SK-N-SH (cell line): Measurements from ENCODE around the gene SCARF2. TPM values are rescaled to one million over a fixed set of nuclear protein-coding genes. Genes with fewer than 3 reads are reported as not detected.

Source experiments
- CTCF ChIA-PET: fragments of 300-600, 350-600 bp; formaldehyde crosslinking; extraction: SDS; loops from one replicate; lab custom pipeline; 2021; lab: Yijun Ruan, JAX
- POLR2A ChIA-PET: fragments of 350-600 bp; sonication (Branson Sonifier 250); formaldehyde crosslinking; extraction: SDS; loops from one replicate; lab custom pipeline; 2020; ENCODE audit warnings: antibody characterized with exemption, inconsistent platforms; lab: Yijun Ruan, JAX
- DNase-seq: peaks from one replicate; pipeline ENCODE4 v3.0.0; 2012
- H2AFZ ChIP-seq: fragments of 200-600 bp; sonication (generic); 2 replicates; pipeline ENCODE4 v1.8.1; 2016; ENCODE audit warnings: antibody characterized with exemption, mild to moderate bottlenecking, low read depth
- H3F3A ChIP-seq: fragments of 200-600 bp; sonication (generic); replicated peaks from 2 replicates; pipeline ENCODE3; 2016; ENCODE audit warnings: antibody characterized with exemption, mild to moderate bottlenecking; ENCODE audit not compliant: insufficient read depth
- H3K27ac ChIP-seq, 2 experiments: fragments of 200-500 bp in 1 of 2; fragments of 200-600 bp in 1 of 2; sonication (Bioruptor generic) in 1 of 2; sonication (generic), shearing (Covaris generic) in 1 of 2; 2 replicates each; pipeline versions ENCODE4 v1.5.1 to v1.6.1; 2014 to 2016; ENCODE audit warnings: low read depth in 2 of 2, inconsistent platforms in 1 of 2, low read length in 1 of 2, mild to moderate bottlenecking in 1 of 2, mixed read lengths in 1 of 2
- H3K27me3 ChIP-seq: fragments of 200-600 bp; sonication (generic), shearing (Covaris generic); 2 replicates; pipeline ENCODE4 v1.6.1; 2016; ENCODE audit warnings: mixed run types; ENCODE audit not compliant: insufficient read depth
- H3K36me3 ChIP-seq, 2 experiments: fragments of 200-500 bp in 1 of 2; fragments of 200-600 bp in 1 of 2; sonication (Bioruptor generic) in 1 of 2; sonication (generic) in 1 of 2; replicated peaks in 1 of 2; 2 replicates each; pipeline versions ENCODE3 to v1.5.1; 2014 to 2016; ENCODE audit warnings: low read length in 1 of 2, mild to moderate bottlenecking in 1 of 2; ENCODE audit not compliant: insufficient read depth in 2 of 2, control insufficient read depth in 1 of 2
- H3K4me1 ChIP-seq, 2 experiments: fragments of 200-500 bp in 1 of 2; fragments of 200-600 bp in 1 of 2; sonication (Bioruptor generic) in 1 of 2; sonication (generic), shearing (Covaris generic) in 1 of 2; 2 replicates each; pipeline versions ENCODE4 v1.5.1 to v1.6.1; 2014 to 2016; ENCODE audit warnings: low read depth in 1 of 2, low read length in 1 of 2, mixed run types in 1 of 2; ENCODE audit not compliant: insufficient read depth in 2 of 2, control insufficient read depth in 1 of 2
- H3K4me2 ChIP-seq: fragments of 200-600 bp; sonication (generic), shearing (Covaris generic); 2 replicates; pipeline ENCODE4 v1.6.1; 2017; ENCODE audit warnings: mixed run types
- H3K4me3 ChIP-seq, 2 experiments: fragments of 200-500 bp in 1 of 2; fragments of 200-600 bp in 1 of 2; sonication (Bioruptor generic) in 1 of 2; sonication (generic), shearing (Covaris generic) in 1 of 2; 2 replicates each; pipeline versions ENCODE4 v1.5.1 to v1.8.1; 2014 to 2016; ENCODE audit warnings: low read depth in 2 of 2, inconsistent platforms in 1 of 2, low read length in 1 of 2, mild to moderate bottlenecking in 1 of 2, mixed read lengths in 1 of 2, moderate library complexity in 1 of 2
- H3K79me2 ChIP-seq: fragments of 200-600 bp; sonication (generic); 2 replicates; pipeline ENCODE4 v1.8.1; 2017; ENCODE audit warnings: mild to moderate bottlenecking; ENCODE audit not compliant: insufficient read depth
- H3K9ac ChIP-seq: fragments of 200-600 bp; sonication (generic); 2 replicates; pipeline ENCODE4 v1.6.1; 2017; ENCODE audit warnings: mixed run types
- H3K9me2 ChIP-seq: fragments of 200-600 bp; sonication (generic); 2 replicates; pipeline ENCODE4 v1.6.1; 2017; ENCODE audit warnings: mixed run types
- H3K9me3 ChIP-seq: fragments of 200-600 bp; sonication (generic); 2 replicates; pipeline ENCODE4 v1.6.1; 2017; ENCODE audit warnings: mixed run types, mild to moderate bottlenecking, moderate library complexity
- H4K20me1 ChIP-seq: fragments of 200-600 bp; sonication (generic); 2 replicates; pipeline ENCODE4 v1.6.1; 2017; ENCODE audit warnings: mild to moderate bottlenecking, mixed run types; ENCODE audit not compliant: insufficient read depth
- ELF1 ChIP-seq: IDR thresholded peaks from 2 replicates; pipeline ENCODE4 v1.4.0; 2012
- EP300 ChIP-seq, 2 experiments: IDR thresholded peaks; 2 replicates each; pipeline versions ENCODE4 v1.4.0 to v1.6.1; 2012; ENCODE audit warnings: borderline replicate concordance in 1 of 2, low read depth in 1 of 2, low read length in 1 of 2
- EZH2phosphoT487 ChIP-seq: fragments of 200-600 bp; sonication (generic); IDR thresholded peaks from 2 replicates; pipeline ENCODE4 v1.6.1; 2017; ENCODE audit warnings: low read depth, mixed run types, mild to moderate bottlenecking, antibody characterized with exemption, moderate library complexity, borderline replicate concordance
- FOXM1 ChIP-seq: IDR thresholded peaks from 2 replicates; pipeline ENCODE4 v1.4.0; 2012; ENCODE audit warnings: low read depth, mild to moderate bottlenecking
- GABPA ChIP-seq: IDR thresholded peaks from 2 replicates; pipeline ENCODE4 v1.4.0; 2012; ENCODE audit warnings: low read depth, mild to moderate bottlenecking
- JUND ChIP-seq: IDR thresholded peaks from 2 replicates; pipeline ENCODE4 v1.4.0; 2012
- MXI1 ChIP-seq: IDR thresholded peaks from 2 replicates; pipeline ENCODE4 v1.6.1; 2012; ENCODE audit warnings: mild to moderate bottlenecking, low read depth, low read length, improper control_type of control experiment
- NFIC ChIP-seq: IDR thresholded peaks from 2 replicates; pipeline ENCODE4 v1.4.0; 2012; ENCODE audit warnings: borderline replicate concordance
- NRF1 ChIP-seq: IDR thresholded peaks from 2 replicates; pipeline ENCODE4 v1.6.1; 2012; ENCODE audit warnings: low read depth, mild to moderate bottlenecking, low read length
- POLR2AphosphoS5 ChIP-seq: IDR thresholded peaks from 2 replicates; pipeline ENCODE4 v1.6.1; 2012; ENCODE audit warnings: low read depth, low read length
- RAD21 ChIP-seq: IDR thresholded peaks from 2 replicates; pipeline ENCODE4 v1.6.1; 2012; ENCODE audit warnings: mild to moderate bottlenecking, low read length
- RCOR1 ChIP-seq: fragments of 150-350 bp; IDR thresholded peaks from 2 replicates; pipeline ENCODE4 v1.6.1; 2017; ENCODE audit warnings: antibody characterized with exemption, low read length
- RXRA ChIP-seq: IDR thresholded peaks from 2 replicates; pipeline ENCODE4 v1.4.0; 2012; ENCODE audit warnings: low read depth, mild to moderate bottlenecking, borderline replicate concordance
- SIN3A ChIP-seq: IDR thresholded peaks from 2 replicates; pipeline ENCODE4 v1.6.1; 2012; ENCODE audit warnings: low read depth, mild to moderate bottlenecking, low read length, moderate library complexity, borderline replicate concordance
- SMC3 ChIP-seq: IDR thresholded peaks from 2 replicates; pipeline ENCODE4 v1.6.1; 2012; ENCODE audit warnings: low read depth, low read length, improper control_type of control experiment
- WGBS: methylation state at CpG from one replicate; pipeline ENCODE4 v1.1.6; 2017; ENCODE audit warnings: low lambda C conversion rate; 5-methylcytosine and 5-hydroxymethylcytosine counted together
- polyA plus RNA-seq, 3 experiments: library from polyadenylated mRNA; depleted of rRNA; stranded (reverse); fragments of >200 nt; gene quantifications; 2 replicates each; pipeline ENCODE4 v1.2.3, GENCODE V29; 2012
- TF ChIP-seq, protein P1 (sequence below): fragments of 200-600 bp; sonication (generic); IDR thresholded peaks from 2 replicates; pipeline ENCODE4 v1.6.1; 2017; ENCODE audit warnings: antibody characterized with exemption, mild to moderate bottlenecking, moderate library complexity
- TF ChIP-seq, protein P2 (sequence below): IDR thresholded peaks from 2 replicates; pipeline ENCODE4 v1.4.0; 2012; ENCODE audit warnings: low read depth, borderline replicate concordance

SCARF2 gene
- polyA plus RNA-seq, 1 of the 3 experiments (the other 2 are of a cell fraction): 49.0 TPM

GRCh38 chr22:20446383-20446970, 8.9 kb upstream of the SCARF2 start:
- Histone ChIP-seq H4K20me1 (no peaks in the 10 kb centered on the region), H3K4me2 (no peak overlapping the region), H3K27ac (no peak overlapping the region), H3K4me1 (no peaks in the 10 kb centered on the region; a peak in 1 of 4 replicates), H3F3A (peaks cover 7% of the 10 kb centered on the region), H3K4me3 (no peak overlapping the region), H3K9me2 (no peaks in the 10 kb centered on the region), H3K36me3 (peaks cover 13 to 14% of the 10 kb centered on the region in 2 experiments), H3K27me3 (no peaks in the 10 kb centered on the region), H3K79me2 (no peaks in the 10 kb centered on the region), H2AFZ (no peak overlapping the region), H3K9me3 (no peaks in the 10 kb centered on the region), H3K9ac (no peak overlapping the region)
- 94% methylated on average over 15 of the region's 21 CpGs for WGBS
- ChIA-PET POLR2A (no interaction called here), CTCF (interaction anchor here (1.0 kb wide), 1 partner anchor 10 kb away, joined by 3 read pairs; no protein-coding TSS in a partner anchor)
- DNase-seq: no peak
- TF ChIP-seq ELF1 (no peak), SIN3A (no peak), FOXM1 (no peak)

GRCh38 chr22:20444325-20444724, 6.7 kb upstream of the SCARF2 start:
- no peak overlapping the region for H3K9ac ChIP-seq
- peaks cover 7 to 9% of the 10 kb centered on the region in 2 experiments for H3K36me3 ChIP-seq
- WGBS: 89% methylated on average over 4 of the region's 4 CpGs
- no peaks in the 10 kb centered on the region; a peak in 1 of 4 replicates for H3K4me1 ChIP-seq
- H2AFZ ChIP-seq: no peak overlapping the region
- no peaks in the 10 kb centered on the region for H3K9me3 ChIP-seq
- peaks cover 7% of the 10 kb centered on the region for H3F3A ChIP-seq
- DNase-seq: no peak
- CTCF ChIA-PET: interaction anchor here (1.0 to 1.6 kb wide), 2 partner anchors 26 to 32 kb away, joined by 3 to 6 read pairs; no protein-coding TSS in a partner anchor
- POLR2A ChIA-PET: no interaction called here
- no peaks in the 10 kb centered on the region for H3K9me2 ChIP-seq
- H4K20me1 ChIP-seq: no peaks in the 10 kb centered on the region
- no peaks in the 10 kb centered on the region for H3K79me2 ChIP-seq
- no peak overlapping the region for H3K4me3 ChIP-seq
- no peaks in the 10 kb centered on the region for H3K27me3 ChIP-seq
- no peak overlapping the region for H3K4me2 ChIP-seq
- TF ChIP-seq SMC3 (no peak), EP300 (IDR thresholded peaks at IDR 0.05; ENCODE audit: borderline replicate concordance in 1 of 2, low read depth in 1 of 2, low read length in 1 of 2) (no peak), RCOR1 (no peak), POLR2AphosphoS5 (no peak), NFIC (no peak), MXI1 (no peak), JUND (no peak), FOXM1 (no peak), GABPA (no peak), NRF1 (no peak), RXRA (no peak), RAD21 (no peak), EZH2phosphoT487 (no peak)
- TF ChIP-seq, protein P1, sequence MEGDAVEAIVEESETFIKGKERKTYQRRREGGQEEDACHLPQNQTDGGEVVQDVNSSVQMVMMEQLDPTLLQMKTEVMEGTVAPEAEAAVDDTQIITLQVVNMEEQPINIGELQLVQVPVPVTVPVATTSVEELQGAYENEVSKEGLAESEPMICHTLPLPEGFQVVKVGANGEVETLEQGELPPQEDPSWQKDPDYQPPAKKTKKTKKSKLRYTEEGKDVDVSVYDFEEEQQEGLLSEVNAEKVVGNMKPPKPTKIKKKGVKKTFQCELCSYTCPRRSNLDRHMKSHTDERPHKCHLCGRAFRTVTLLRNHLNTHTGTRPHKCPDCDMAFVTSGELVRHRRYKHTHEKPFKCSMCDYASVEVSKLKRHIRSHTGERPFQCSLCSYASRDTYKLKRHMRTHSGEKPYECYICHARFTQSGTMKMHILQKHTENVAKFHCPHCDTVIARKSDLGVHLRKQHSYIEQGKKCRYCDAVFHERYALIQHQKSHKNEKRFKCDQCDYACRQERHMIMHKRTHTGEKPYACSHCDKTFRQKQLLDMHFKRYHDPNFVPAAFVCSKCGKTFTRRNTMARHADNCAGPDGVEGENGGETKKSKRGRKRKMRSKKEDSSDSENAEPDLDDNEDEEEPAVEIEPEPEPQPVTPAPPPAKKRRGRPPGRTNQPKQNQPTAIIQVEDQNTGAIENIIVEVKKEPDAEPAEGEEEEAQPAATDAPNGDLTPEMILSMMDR: no peak
- TF ChIP-seq, protein P2, sequence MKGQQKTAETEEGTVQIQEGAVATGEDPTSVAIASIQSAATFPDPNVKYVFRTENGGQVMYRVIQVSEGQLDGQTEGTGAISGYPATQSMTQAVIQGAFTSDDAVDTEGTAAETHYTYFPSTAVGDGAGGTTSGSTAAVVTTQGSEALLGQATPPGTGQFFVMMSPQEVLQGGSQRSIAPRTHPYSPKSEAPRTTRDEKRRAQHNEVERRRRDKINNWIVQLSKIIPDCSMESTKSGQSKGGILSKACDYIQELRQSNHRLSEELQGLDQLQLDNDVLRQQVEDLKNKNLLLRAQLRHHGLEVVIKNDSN: no peak
- TF ChIP-seq, all 33 proteins: peak for 0
- H3K27ac ChIP-seq: no peak overlapping the region
